NCI-H1930 (cell line): ENCODE measurements around the gene MYO1B.

Source experiments
- DNase-seq, 2 experiments: peaks; one replicate each; lab custom pipeline; 2025; lab: John Stamatoyannopoulos, UW

Gene MYO1B

GRCh38 chr2:191360918-191361317, 115.7 kb downstream of the MYO1B start:
- no peak for DNase-seq

- DNase-seq: no peak
Measured at GRCh38 chr2:191362841-191363240, 117.6 kb downstream of the MYO1B start.

GRCh38 chr2:191363267-191363666, 118.1 kb downstream of the MYO1B start:
- DNase-seq: no peak

DNA sequence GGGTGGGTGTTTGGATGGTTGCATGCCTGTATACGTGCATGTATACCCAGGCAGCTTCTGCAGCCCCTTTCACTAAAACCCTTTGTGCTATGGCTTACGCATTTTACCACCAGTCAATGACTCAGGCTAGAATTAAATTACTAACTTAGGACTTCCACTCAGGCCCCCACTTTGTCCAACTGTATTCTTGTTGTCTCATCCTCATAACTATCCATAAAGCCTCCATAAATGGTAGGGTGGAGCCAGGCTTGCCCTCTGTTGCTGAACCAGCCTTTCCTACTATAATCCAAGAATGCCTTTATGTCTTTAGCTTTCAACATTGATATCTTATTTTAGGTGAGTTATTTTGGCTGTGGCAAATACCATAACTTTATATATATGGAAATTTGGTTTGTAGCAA, 119.9 kb downstream of the MYO1B start:
- DNase-seq: no peak

- no peak for DNase-seq
Measured at GRCh38 chr2:191366199-191366598, 121.0 kb downstream of the MYO1B start.

DNA sequence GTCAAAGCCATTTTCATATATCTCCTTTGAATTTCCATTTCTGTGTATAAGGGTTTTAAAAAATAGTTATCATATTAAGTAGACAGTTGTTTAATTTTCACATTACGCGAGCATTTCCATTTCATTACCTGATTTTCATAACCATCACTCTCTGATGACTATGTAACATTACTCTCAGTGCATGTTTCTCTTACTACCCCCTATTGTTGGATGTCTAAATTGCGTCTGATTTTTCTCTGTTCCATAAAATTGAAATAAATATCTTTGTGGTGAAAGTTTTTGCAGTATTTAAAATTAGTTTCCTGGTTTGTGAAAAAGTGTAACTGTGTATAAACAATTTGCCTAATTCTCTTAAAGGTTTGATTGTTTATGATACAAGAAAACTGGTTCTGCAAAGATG, 123.8 kb downstream of the MYO1B start:
- DNase-seq: no peak

DNA sequence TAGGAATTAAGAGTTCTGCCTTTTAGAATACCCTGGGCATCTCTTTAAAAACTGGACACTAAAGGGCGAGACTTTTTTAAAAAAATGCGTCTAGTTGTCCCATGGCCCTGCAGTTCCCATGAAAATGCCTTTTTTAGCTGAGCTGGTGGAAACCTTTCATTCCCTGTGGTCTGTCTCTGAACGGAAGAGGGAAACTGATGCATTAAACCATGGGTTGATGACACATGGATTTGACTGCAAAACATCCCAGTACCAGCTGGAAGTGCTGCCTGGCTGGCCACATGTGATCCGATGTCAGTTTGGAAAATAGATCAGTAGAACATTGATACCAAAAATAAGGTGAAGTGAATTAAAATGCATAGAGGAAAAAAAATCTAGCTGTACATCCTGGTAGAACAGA, 129.2 kb downstream of the MYO1B start:
- no peak for DNase-seq

DNA sequence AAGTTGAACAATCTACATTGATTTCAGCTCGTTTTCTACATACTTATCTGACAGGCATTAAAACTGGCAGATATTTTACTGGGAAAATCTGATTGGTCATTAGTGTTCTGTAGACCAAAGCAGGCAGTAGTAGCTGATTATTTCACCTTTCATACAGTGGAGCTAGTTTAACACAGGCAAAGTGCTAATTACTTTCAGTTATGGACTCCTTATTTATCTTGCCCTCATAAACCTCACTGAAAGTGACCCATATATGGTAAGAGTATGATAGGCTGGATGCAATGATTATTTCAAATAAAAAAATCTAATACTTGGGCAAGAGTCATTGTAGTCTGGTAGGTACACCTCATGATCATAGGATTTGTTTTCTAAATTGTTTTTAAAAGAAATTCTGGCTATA, 129.7 kb downstream of the MYO1B start:
- DNase-seq: no peak

GRCh38 chr2:191376981-191377629, 131.9 kb downstream of the MYO1B start:
- DNase-seq: no peak

DNA sequence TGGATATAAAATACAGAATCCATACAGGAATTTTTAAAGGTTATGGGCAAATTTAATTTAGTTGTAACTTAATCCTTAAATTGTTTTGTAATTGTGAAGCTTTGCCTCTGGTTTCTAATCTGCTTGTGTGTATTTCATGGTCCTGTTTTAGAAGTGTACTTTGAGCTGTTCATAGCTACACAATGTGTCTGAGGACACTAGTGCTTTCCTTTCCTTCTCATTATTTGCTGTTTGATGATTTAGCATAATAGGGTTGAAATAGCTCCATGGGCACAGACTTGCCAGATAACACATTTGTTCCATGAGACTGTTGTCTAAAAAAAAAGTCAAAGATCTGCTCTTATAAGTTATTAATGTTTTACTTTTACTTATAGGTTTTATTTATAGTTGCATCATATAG, 134.2 kb downstream of the MYO1B start:
- DNase-seq: no peak

DNA sequence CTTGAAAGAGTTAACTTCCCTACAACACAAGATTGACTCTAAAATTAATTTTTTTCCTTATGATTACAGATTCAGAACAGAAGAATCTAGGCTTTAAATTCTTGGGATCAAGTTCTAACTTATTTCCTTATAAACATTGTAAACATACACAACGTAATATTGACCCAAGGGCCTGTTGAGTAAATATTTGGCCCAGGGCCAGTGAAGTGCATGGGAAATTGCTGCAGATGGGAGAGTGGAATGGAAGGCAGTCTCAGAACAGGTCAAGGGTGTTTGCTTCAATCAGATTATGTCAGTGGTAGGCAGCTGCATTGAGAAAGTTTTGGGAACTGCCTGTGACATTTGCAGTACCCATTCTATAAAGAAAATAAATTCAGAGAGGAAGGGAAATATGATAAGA, 137.6 kb downstream of the MYO1B start:
- DNase-seq: no peak

GRCh38 chr2:191383486-191383885, 138.3 kb downstream of the MYO1B start:
- no peak for DNase-seq

- DNase-seq: no peak
Measured at GRCh38 chr2:191384829-191385228, 139.6 kb downstream of the MYO1B start.

DNA sequence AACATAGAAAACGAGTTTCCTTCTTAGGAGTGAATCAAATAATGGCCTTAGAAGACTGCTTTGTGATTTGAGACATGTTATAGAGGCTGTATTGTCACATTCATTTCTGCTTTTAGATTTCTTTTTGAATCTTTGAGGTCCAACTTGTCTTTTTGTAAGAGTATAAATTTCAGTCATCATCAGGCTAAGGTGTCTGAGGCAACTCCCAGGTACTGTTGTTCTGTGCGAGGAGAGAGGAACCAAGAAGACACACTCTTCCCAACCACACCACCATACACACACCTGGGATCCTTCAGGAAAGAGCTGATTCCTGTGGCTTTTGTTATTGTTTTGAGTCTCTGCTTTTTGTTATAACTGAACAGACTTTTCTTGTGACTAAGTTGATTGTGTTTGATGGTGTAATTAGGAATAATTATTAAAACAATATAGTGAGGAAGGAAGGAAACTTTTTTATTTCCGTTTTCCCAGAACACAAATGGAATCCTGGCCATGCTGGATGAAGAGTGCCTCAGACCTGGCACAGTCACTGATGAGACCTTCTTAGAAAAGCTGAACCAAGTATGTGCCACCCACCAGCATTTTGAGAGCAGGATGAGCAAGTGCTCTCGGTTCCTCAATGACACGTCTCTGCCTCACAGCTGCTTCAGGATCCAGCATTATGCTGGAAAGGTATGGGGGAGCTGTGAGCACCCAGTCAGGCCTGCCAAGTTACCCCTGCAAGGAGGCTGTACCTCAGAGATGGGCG, 140.4 kb downstream of the MYO1B start:
- DNase-seq: no peak

DNA sequence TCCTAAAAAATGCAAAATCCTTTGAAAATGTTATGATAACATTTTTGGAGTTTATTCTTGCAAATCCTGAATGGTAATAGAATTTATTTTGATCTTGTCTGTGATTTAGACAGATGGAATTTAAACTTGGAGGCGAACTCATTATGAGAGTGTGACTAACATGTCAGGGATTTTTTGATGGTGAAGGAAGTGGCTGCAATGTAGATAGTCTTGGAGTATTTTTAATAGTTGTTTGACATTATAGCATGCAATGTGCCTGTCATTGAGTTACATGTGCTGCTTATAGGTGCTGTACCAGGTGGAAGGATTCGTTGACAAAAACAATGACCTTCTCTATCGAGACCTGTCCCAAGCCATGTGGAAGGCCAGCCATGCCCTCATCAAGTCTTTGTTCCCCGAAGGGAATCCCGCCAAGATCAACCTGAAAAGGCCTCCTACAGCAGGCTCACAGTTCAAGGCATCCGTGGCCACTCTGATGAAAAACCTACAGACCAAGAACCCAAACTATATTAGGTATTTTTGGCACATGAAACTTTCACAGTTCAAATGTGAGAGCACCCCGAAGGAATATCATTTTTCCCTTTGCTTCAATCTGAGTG, 141.8 kb downstream of the MYO1B start:
- no peak for DNase-seq

- no peak for DNase-seq
Measured at GRCh38 chr2:191389288-191389687, 144.1 kb downstream of the MYO1B start.

DNA sequence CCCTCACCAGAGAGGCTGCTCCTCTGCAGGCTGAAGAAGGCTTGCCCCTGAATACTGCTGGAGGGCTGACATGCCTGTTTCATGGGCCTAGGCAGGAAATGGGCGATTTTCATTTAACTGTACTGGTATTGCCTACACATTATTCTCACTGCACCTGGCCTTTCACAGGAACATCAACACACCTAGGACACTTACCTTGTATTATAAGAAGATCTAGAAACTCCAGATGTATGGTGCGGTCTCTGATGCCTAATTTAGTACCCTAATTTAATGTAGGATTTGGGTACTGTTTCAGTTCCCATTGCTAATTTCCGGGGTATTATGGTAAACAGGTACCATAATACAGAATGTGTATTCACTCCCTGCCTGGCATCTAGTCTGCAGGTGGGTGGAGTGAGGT, 146.0 kb downstream of the MYO1B start:
- DNase-seq: no peak

DNA sequence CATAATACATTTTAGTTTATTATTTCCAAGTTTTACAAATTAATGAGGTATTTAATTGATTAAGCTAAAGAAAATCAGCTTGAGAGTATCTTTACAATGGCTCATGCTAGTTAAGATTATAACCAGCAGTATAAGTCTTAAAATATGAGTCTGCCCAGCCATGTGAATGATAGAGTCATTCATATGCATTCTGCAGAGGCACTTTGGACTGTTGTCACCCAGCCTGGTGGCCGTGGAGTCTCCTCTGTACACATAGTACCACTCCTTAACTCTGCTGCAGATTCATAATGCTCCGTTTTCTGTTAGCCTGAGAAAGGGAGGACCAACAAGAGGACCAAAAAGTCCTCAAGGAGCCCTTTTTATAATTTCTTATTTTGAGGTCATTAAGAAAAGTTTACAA, 148.8 kb downstream of the MYO1B start:
- DNase-seq: no peak

DNA sequence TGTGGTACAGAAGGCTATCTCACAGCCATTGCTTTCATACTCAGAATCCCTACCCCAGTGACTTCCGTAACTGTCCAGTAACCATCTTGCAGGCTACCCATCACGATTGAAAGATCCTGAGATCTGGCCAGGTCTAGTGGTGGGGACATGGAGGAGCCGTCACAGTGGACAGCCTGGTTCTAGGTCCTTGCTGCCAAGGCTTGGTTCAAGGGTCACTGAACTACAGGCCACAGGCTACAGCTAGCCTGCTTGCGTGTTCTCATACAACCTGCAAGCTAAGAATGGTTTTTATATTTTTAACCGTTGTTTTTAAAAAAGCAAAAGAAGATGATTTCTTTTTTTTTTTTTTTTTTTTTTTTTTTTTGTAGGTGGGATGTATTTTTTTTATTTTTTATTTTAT, 151.6 kb downstream of the MYO1B start:
- no peak for DNase-seq

GRCh38 chr2:191399601-191400000, 154.4 kb downstream of the MYO1B start:
- DNase-seq: no peak

GRCh38 chr2:191401287-191401686, 156.1 kb downstream of the MYO1B start:
- DNase-seq: no peak

DNA sequence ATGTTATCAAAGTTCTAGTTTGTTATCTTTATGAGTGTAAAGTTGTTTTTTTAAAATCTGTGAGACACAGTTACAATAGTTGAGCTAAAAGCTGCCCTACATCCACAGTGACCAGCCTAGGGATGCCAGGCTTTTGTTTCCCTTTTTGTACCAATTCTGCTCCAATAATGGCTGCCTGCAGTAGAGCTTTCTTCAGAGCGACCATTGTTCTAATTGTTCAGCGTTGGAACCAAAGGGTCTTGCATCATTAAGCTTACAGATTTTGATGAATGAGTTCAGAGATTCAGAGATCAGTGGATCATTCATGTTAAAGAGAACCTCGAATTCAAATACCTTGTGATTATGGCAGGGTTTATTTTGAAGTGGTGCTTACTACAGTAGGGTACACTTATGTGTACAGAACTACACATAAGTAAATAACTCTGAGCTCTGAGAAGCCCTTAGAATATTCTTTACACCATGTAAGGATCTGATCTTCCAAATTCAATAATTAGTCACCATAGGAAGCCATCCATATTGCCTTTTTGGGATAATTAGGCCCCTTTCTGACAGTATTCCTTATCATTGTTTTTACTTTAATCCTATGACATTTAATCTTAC, 157.9 kb downstream of the MYO1B start:
- DNase-seq: no peak

DNA sequence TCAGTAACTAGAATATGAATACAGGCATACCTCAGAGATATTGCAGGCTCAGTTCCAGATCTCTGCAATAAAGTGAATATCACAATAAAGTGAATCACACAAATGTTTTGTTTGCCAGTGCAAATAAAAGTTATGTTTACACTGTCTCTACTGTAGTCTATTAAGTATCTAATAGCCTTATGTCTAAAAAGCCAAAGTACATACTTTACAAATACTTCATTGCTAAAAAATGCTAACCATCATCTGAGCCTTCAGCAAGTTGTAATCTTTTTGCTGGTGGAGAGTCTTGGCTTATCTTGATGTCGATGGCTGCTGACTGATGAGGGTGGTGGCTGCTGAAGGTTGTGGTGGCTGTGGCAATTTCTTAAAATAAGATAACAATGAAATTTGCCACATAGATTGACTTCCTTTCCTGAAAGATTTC, 159.4 kb downstream of the MYO1B start:
- no peak for DNase-seq
